GM21529 (cell line): Measurements from ENCODE around the gene CDK14.

Experiments
- ATAC-seq: cut with Tn5 transposase; IDR thresholded peaks from one replicate; pipeline ENCODE4 v1.9.1; 2021; ENCODE audit not compliant: unreplicated experiment

The CDK14 gene

GRCh38 chr7:91181949-91182348, 585.8 kb downstream of the CDK14 start:
- no peak for ATAC-seq

GRCh38 chr7:91182819-91183764, 587.0 kb downstream of the CDK14 start:
- no peak for ATAC-seq

GRCh38 chr7:91185771-91186170, 589.6 kb downstream of the CDK14 start:
- ATAC-seq = no peak

GRCh38 chr7:91187061-91187460, 590.9 kb downstream of the CDK14 start:
- no peak for ATAC-seq

- no peak for ATAC-seq
These were observed 595.6 kb downstream of the CDK14 start for GRCh38 chr7:91191771-91192170.

- no peak for ATAC-seq
These were observed 597.0 kb downstream of the CDK14 start for GRCh38 chr7:91193141-91193540.

- ATAC-seq = no peak
These were observed 598.7 kb downstream of the CDK14 start for GRCh38 chr7:91194841-91195240.

- no peak for ATAC-seq
These were observed 599.9 kb downstream of the CDK14 start for GRCh38 chr7:91196058-91196457.

GRCh38 chr7:91198371-91198770, 602.2 kb downstream of the CDK14 start:
- no peak for ATAC-seq

- ATAC-seq = no peak
These were observed 603.5 kb downstream of the CDK14 start for GRCh38 chr7:91199601-91200000.

GRCh38 chr7:91201442-91202113, 605.5 kb downstream of the CDK14 start:
- no peak for ATAC-seq

- ATAC-seq = no peak
These were observed 610.3 kb downstream of the CDK14 start for GRCh38 chr7:91206361-91206960.

GRCh38 chr7:91212582-91212981, 616.5 kb downstream of the CDK14 start:
- ATAC-seq = no peak

- no peak for ATAC-seq
These were observed 630.3 kb downstream of the CDK14 start for GRCh38 chr7:91226411-91226810.

GRCh38 chr7:91228327-91228726, 632.2 kb downstream of the CDK14 start:
- ATAC-seq = no peak

- no peak for ATAC-seq
These were observed 632.9 kb downstream of the CDK14 start for GRCh38 chr7:91228927-91229558.

- no peak for ATAC-seq
These were observed 634.0 kb downstream of the CDK14 start for GRCh38 chr7:91230100-91230499.

GRCh38 chr7:91230503-91230902, 634.4 kb downstream of the CDK14 start:
- no peak for ATAC-seq

GRCh38 chr7:91233212-91233611, 637.1 kb downstream of the CDK14 start:
- no peak for ATAC-seq

GRCh38 chr7:91235211-91235832, 639.2 kb downstream of the CDK14 start:
- no peak for ATAC-seq

GRCh38 chr7:91239171-91239604, 643.1 kb downstream of the CDK14 start:
- no peak for ATAC-seq
